ENCODE data around the gene PTPRCAP.

PTPRCAP gene

DNA sequence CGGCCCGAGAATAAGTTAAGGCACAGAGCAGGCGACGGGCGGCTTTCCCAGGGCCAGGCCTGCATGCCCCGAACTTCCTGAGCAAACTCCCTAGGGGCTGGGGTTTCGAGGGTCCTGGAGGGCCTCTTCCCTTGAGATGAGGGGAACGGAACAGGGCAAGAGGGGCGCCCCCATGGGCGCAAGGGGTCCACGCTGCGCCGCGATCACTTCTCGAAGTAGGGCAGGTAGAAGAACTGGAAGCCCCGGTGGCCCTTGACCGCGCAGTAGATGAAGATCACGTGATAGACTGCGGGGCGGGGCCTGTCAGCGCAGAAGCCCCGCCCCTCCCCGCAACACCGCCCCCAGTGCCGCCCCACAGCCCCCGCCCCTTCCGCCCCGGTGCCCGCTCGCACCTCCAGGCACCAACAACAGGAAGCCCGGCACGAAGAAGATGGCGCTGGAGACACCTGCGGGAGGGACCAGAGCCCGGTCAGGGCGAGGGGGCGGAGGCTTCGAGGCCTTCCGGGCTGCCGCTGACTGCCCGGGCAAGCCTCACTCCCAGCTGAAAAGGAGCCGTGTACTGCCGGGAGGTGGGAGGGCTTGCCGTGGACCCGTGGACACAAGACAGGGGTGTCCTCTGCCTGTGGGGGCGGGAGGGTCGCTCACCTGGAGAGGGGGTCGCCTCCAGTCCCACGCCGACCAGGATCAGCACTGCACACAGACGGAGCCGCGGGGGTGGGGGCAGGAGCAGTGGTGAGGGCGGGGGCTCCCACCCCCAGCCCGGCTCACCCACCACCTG, 27.1 kb upstream of the PTPRCAP start:
- peak; percentile 82 to 93 (median 87) for DNase-seq

GRCh38 chr11:67463680-67464410, 26.4 kb upstream of the PTPRCAP start:
- DNase-seq, result no peak

- DNase-seq, result no peak
Observed at GRCh38 chr11:67463186-67463585, 25.7 kb upstream of the PTPRCAP start.

DNA sequence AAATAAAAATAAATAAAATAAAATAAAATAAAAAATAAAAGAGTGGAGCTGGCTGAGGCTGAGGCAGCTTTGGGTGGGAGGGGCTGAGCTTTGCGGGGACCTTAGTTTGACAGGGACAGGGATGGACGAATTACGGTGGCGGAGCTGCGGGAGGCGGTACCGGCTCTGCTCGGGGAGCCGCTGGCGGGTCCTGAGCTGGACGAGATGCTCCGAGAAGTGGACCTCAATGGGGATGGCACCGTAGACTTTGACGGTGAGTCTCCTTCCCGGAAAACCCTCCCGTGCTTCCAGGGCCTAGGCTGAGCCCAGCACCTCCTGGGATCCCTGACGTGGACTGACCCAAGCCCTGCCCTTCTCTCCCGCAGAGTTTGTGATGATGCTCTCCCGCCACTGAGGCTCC, 20.8 kb upstream of the PTPRCAP start:
- DNase-seq, result no peak

DNA sequence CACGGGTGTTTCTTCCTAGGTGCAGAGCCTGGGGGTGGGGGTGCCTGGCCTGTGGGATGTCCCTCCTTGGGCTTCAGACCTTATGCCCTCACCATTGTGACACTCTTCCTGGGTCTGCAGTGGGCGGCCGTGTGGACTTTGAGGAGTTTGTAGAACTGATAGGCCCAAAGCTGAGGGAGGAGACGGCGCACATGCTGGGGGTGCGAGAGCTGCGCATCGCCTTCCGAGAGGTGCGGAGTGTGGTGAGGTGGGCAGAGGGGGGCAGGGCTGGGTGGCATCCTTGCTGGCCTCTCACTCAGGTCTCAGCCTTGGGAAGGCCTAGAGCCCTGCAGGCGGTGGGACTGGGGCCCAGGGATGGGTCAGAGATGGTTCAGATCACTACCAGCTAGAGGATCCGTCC, 20.0 kb upstream of the PTPRCAP start:
- no peak for DNase-seq

DNA sequence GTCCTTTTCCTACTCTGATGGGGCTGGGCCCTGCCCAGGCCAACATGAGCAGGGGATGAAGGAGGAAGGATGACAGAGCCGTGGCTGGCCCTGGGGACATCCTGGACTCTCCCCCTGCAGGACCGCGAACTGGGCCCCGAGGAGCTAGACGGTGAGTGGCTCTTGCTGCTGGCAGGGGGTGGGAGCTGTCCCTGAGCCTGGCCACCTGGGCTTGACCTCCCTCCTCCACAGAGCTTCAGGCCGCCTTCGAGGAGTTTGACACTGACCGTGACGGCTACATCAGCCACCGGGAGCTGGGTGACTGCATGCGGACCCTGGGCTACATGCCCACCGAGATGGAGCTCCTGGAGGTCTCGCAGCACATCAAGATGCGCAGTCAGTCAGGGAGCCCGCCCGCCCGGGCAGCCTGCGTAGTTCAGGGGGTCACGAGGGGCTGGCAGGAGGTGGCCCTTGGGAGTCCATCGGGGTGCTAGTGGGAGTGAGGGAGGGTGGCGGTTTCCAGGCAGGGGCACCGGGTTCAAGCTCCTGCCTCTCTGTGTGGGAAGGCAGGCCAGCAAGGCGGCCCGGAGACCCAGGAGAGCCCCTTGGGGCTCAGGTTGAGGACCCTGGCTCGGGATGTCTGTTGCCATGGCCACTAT, 18.7 kb upstream of the PTPRCAP start:
- DNase-seq, result no peak

GRCh38 chr11:67455054-67455453, 17.6 kb upstream of the PTPRCAP start, which contains the start of gene CABP4:
Gene CABP4 (plus strand): TSS chr11:67455354. CDS start chr11:67455424, 70 bp downstream.
- DNase-seq, result no peak

GRCh38 chr11:67453816-67454732, 16.6 kb upstream of the PTPRCAP start:
- no peak for DNase-seq

- DNase-seq, result no peak
Observed at GRCh38 chr11:67452141-67452952, 14.9 kb upstream of the PTPRCAP start, which contains the start of gene GPR152. Gene GPR152 (minus strand): TSS chr11:67452729. CDS start chr11:67452724, 5 bp downstream.

DNA sequence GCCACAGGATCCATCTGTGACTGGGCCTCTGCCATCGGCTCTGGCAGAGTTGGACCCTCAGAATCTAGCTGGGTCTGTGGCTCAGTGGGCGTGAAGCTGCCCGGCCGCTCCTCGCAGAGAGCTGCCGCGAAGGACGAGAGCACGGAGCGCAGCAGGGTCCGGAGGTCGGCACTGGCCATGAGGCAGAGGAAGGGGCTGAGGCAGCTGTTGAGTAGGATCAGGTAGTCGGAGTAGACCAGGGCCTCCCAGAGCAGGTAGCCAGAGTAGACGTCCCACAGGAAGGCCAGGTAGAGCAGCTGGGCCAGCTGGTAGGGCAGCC, 14.1 kb upstream of the PTPRCAP start:
- DNase-seq, result no peak

- DNase-seq, result no peak
Observed at GRCh38 chr11:67450796-67451657, 13.5 kb upstream of the PTPRCAP start.

- peak in 1 of 3 experiments; percentile 38 for DNase-seq
Observed at GRCh38 chr11:67449116-67449844, 11.8 kb upstream of the PTPRCAP start.

DNA sequence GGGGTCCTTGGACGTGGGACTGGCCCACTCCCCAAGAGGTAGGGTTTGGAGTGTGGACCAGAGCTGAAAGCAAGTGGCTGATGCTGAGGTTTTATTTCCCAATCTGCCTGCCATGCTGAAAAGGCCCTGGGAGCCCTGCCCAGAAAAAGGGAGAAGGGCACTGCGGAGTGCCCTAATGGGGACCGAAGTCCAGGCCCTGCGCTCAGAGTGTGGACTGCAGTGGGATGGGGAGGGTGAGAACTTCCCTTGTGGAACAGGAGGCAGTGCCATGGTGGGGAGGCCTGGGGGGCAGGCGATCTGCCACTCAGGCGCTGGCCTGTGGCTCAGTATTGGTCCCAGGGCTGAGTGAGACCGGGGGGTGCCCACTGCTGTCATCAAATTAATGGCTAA, 10.7 kb upstream of the PTPRCAP start:
- DNase-seq, result no peak

DNA sequence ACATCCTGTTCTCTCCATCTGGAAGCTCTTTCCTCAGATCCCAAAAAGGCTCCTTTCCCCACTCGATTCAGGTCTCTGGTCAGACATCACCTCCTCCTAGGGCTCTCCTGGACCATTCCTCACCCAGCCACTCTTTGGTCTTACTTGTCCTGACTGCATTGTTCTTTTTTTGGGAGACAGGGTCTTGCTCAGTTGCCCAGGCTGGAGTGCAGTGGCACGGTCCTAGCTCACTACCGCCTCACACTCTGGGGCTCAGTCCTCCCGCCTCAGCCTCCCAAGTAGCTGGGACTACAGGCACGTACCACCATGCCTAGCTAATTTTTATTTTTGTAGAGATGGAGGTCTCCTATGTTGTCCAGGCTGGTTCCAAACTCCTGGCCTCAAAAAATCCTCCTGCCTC, 8.0 kb upstream of the PTPRCAP start:
- DNase-seq, result no peak

GRCh38 chr11:67442504-67443404, 5.3 kb upstream of the PTPRCAP start:
- DNase-seq, result no peak

DNA sequence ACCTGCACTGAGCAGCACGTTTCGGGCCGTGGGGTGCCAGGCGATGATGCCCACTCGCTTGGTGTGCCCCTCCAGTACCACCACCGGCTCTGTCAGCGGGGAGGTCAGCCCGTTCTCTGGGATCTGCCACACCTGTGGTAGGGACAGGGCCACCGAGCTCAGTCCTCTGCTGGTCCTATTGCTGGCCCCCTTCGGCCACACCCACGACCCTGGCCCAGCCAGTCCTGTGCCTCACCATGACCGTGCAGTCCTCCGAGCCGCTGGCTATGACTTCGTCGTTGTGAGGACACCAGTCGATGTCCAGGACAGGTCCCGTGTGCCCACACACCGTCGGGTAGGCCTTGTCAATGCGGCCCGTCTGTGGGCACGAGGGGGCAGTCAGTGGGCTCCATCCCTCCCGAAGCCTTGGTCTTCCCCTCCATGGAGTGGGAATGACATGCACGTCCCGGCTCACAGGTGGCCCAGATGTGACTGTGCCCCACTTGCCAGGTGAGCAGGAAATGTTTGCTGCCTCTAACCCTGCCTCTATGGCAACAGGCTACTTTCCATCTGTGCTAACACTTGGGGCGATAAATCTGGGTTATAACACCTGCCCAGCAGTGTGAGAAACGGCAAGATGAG, 4.4 kb upstream of the PTPRCAP start:
- DNase-seq, result no peak

GRCh38 chr11:67441098-67441563, 3.6 kb upstream of the PTPRCAP start:
- DNase-seq, result no peak

All from NCI-H1417 (cell line).